Cardiac muscle cell (in vitro differentiated cells and primary cell): ENCODE data around the gene KDM4C. TPM values are rescaled to one million over a fixed set of nuclear protein-coding genes. Genes with fewer than 3 reads are reported as not detected.

Source experiments
- DNase-seq, 2 donors: peaks; one replicate each; pipeline versions ENCODE4 v3.0.0 to v3.0.0-alpha.2; 2010 to 2017; ENCODE audit warnings: low read depth in 1 of 2, low spot score in 1 of 2
- H3K27ac ChIP-seq: fragments of 200-600 bp; sonication (generic); 2 replicates; pipeline ENCODE4 v1.5.1; 2016
- H3K27me3 ChIP-seq: fragments of 200-600 bp; sonication (generic); 2 replicates; pipeline ENCODE4 v1.6.0; 2016; ENCODE audit warnings: control low read depth
- H3K36me3 ChIP-seq: fragments of 200-600 bp; sonication (generic); 2 replicates; pipeline ENCODE4 v1.5.1; 2016; ENCODE audit warnings: control low read depth
- H3K4me1 ChIP-seq: fragments of 200-600 bp; sonication (generic); 2 replicates; pipeline ENCODE4 v1.8.1; 2017; ENCODE audit warnings: low read depth, mild to moderate bottlenecking, mixed run types
- H3K4me3 ChIP-seq: fragments of 200-600 bp; sonication (generic); 2 replicates; pipeline ENCODE4 v1.5.1; 2016; ENCODE audit warnings: mild to moderate bottlenecking
- H3K9me3 ChIP-seq: fragments of 200-600 bp; sonication (generic); 2 replicates; pipeline ENCODE4 v1.5.1; 2017; ENCODE audit warnings: low read depth, mild to moderate bottlenecking, control low read depth
- polyA plus RNA-seq: library from polyadenylated mRNA; unstranded; fragments of >200 nt; fragmentation: Nextera tagmentation; extraction: Ambion mirVana; gene quantifications from 2 replicates; pipeline ENCODE4 v1.2.1, GENCODE V29; 2016
- total RNA-seq: library from RNA; depleted of rRNA; stranded (reverse); fragments of >200 nt; gene quantifications from 2 replicates; pipeline ENCODE4 v1.2.3, GENCODE V29; 2016
- TF ChIP-seq, protein P1 (sequence below): IDR thresholded peaks from 2 replicates; pipeline ENCODE4 v1.5.1; 2012; ENCODE audit warnings: low read depth, mild to moderate bottlenecking, low read length

KDM4C gene
- total and polyA plus RNA-seq, 2 experiments from 2014 or later, result 15.1 to 32.0 TPM

DNA sequence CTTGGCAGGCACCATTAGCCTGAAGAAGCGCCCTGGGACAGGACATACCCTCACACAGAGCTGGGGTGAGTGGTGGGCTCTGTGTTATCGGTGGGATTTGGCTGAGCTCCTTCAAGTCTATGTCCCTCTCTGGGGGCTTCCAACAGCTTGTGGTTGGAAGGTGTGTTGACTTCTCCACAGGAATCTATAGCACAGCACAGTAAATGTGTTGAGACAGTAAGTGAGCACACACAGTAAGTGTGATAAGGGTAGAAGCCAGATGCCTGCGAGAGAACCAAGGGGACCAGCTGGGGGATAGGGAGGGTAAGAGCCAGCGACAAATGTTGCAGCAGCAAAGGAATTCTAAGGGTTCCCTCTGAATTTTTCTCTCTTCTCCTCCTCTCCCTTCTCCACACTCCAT is 448.0 kb downstream of the KDM4C start:
- peak in 1 of 2 donors; percentile 12 for DNase-seq
- Histone ChIP-seq H3K36me3 (no peaks in the 10 kb centered on the region), H3K27me3 (no peaks in the 10 kb centered on the region), H3K9me3 (no peaks in the 10 kb centered on the region), H3K4me3 (no peak overlapping the region), H3K27ac (no peak overlapping the region), H3K4me1 (peaks cover 11% of the 10 kb centered on the region)
- TF ChIP-seq, protein P1, sequence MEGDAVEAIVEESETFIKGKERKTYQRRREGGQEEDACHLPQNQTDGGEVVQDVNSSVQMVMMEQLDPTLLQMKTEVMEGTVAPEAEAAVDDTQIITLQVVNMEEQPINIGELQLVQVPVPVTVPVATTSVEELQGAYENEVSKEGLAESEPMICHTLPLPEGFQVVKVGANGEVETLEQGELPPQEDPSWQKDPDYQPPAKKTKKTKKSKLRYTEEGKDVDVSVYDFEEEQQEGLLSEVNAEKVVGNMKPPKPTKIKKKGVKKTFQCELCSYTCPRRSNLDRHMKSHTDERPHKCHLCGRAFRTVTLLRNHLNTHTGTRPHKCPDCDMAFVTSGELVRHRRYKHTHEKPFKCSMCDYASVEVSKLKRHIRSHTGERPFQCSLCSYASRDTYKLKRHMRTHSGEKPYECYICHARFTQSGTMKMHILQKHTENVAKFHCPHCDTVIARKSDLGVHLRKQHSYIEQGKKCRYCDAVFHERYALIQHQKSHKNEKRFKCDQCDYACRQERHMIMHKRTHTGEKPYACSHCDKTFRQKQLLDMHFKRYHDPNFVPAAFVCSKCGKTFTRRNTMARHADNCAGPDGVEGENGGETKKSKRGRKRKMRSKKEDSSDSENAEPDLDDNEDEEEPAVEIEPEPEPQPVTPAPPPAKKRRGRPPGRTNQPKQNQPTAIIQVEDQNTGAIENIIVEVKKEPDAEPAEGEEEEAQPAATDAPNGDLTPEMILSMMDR, result no peak

DNA sequence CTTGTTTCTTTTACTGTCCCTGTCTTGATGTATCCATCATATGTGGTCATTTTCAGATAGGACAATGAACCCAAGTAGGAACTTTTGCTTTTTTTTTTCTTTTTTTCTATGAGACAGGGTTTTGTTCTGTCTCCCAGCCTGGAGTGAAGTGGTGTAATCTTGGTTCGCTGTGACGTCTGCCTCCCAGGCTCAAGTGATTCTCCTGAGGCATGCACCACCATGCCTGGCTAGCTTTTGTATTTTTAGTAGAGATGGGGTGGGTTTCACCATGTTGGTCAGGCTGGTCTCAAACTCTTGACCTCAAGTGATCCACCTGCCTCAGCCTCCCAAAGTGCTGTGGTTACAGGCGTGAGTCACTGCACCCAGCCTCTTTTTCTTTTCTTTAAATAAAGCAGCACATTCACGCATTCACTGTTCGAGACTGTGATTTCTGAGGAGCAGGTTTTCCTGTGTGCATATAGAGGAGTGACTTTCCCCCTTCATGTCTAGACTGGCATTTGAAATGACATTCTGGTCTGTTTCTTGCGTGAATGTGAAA is 448.5 kb downstream of the KDM4C start:
- no peaks in the 10 kb centered on the region for H3K27me3 ChIP-seq
- no peak overlapping the region for H3K4me3 ChIP-seq
- no peaks in the 10 kb centered on the region for H3K36me3 ChIP-seq
- TF ChIP-seq, protein P1, result no peak
- no peaks in the 10 kb centered on the region for H3K9me3 ChIP-seq
- DNase-seq, result no peak
- H3K4me1 ChIP-seq, result peaks cover 13% of the 10 kb centered on the region
- no peak overlapping the region for H3K27ac ChIP-seq

DNA sequence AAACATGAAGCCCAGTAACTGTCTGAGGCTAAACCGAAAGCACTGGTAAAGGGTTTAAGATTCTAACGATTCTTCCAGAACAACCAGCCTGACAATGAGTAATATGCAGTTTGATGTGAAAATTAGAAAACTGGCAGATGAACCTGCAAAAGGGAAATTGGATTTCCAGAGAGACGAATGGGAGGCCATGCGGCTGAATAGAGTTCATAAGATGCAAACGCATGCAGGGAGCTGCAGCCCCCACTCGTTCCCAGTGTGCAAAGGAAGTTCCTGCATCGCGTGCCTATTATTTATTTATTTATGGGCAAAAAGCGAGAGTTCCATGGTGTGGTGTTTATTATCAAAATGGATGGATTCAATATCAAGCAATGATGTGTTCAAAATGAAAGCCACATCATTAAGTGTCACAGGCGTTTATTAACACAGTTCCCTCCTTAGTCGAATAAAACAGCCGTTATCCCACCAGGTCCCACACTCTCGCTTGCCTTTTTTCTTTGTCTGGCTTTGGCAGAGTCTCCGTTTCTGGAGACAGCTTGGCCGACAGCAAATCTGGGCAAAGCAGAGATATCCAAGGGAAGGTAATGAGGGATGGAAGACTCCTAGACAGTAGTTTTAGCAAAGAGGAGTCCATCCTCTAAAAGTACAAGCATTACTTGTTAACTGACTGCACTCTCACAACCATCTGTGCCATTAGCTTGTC is 451.4 kb downstream of the KDM4C start:
- Histone ChIP-seq H3K27ac (no peak overlapping the region), H3K4me3 (no peak overlapping the region), H3K9me3 (no peaks in the 10 kb centered on the region), H3K4me1 (peaks cover 13% of the 10 kb centered on the region), H3K36me3 (no peaks in the 10 kb centered on the region), H3K27me3 (no peaks in the 10 kb centered on the region)
- TF ChIP-seq, protein P1, result no peak
- DNase-seq, result no peak

DNA sequence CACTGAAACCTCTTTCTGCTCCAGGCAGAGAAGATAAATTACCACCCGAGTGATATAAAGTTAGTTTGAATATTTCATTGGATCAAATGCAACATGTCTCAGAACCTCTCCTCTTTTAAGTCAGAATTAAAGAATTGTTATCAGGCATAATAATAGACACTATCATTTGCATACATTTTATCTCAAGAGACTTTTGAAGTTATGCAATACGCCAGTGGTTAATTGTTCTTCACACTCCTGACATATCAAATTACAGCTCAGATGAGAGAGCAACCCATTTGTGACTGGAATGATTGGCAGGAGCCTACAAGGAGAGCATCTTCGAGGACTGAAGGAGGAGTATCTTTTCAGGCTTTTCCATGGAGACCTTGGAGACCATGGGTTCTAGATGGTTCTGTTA is 452.2 kb downstream of the KDM4C start:
- TF ChIP-seq, protein P1, result no peak
- no peak overlapping the region for H3K27ac ChIP-seq
- DNase-seq, result no peak

DNA sequence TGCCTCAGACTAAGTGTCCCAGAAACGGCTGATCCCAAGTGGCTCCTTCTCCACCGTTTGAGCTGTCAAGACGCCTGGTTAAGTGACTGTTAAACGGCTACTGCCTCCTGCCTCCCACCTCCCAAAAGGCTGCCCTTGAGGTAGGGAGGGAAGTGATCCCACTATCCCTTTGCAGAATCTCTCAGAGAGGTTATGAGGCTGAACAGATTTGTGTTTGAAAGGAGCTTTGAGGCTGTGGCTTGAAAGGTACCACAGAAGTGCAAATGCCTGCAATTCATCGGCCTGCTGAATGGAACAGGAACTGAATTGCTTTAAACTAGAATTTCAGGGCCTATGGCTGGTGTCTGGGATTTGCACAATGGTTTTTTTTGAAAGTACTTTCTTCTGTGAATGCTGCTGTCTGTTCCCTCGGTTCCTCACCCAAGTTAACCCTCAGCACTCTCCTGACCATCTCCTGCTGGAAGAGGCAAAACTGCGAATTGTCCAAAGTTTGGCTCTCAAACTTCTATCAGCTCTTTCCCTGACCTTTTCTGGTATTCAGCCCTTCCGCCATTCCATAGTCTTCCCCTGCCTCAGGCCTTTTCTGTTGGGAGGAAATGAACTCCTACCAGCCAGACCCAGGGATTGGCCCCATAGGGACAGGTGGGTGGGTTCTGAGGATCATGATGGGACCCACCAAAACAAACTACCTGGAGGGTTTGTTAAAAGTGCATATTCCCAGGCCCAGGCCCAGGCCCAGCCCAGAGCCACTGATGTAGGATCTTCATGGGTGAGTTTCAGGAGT is 453.3 kb downstream of the KDM4C start:
- no peaks in the 10 kb centered on the region for H3K27me3 ChIP-seq
- no peak overlapping the region for H3K4me3 ChIP-seq
- TF ChIP-seq, protein P1, result no peak
- no peaks in the 10 kb centered on the region for H3K36me3 ChIP-seq
- H3K27ac ChIP-seq, result no peak overlapping the region
- DNase-seq, result peak in 1 of 2 donors; percentile 11
- H3K4me1 ChIP-seq, result peaks cover 8% of the 10 kb centered on the region
- H3K9me3 ChIP-seq, result no peaks in the 10 kb centered on the region

More for the DNA sequence above, 452.2 kb downstream of the KDM4C start:
- Histone ChIP-seq H3K9me3 (no peaks in the 10 kb centered on the region), H3K4me3 (no peak overlapping the region), H3K27me3 (no peaks in the 10 kb centered on the region), H3K4me1 (peaks cover 13% of the 10 kb centered on the region), H3K36me3 (no peaks in the 10 kb centered on the region)
